ENCODE data around the gene ZDHHC4. TPM values are rescaled to one million over a fixed set of nuclear protein-coding genes. Genes with fewer than 3 reads are reported as not detected.
A peak's percentile ranks its signal among the peaks of the same experiment; 100 is the strongest.

The ZDHHC4 gene
- total RNA-seq (29.9 and 31.3 TPM in 2 replicates), polyA plus RNA-seq (122 and 137 TPM in 2 replicates), polyA minus RNA-seq (130 and 145 TPM in 2 replicates), Bru-seq, nascent RNA (percentile 52 among the genes with signal in this experiment), BruChase-seq, experiment 1, labeled RNA remaining after a 6-hour chase (percentile 59 among the genes with signal in this experiment), BruChase-seq, experiment 2, labeled RNA remaining after a 2-hour chase (percentile 52 among the genes with signal in this experiment)
- 58.4 and 62.9 TPM in 2 replicates for polyA plus RNA-seq (2011; cell fraction: cytosol; rRNA removed)
- 33.3 and 36.1 TPM in 2 replicates for polyA plus RNA-seq (2011; cell fraction: nucleus; rRNA removed)
- 30.1 and 38.0 TPM in 2 replicates for polyA plus RNA-seq (2012)
- 43.5 TPM for polyA minus RNA-seq (2011; cell fraction: cytosol; rRNA and poly(A)+ RNA removed)
- polyA minus RNA-seq (2011; cell fraction: nucleus; rRNA and poly(A)+ RNA removed) = 21.5 and 22.5 TPM in 2 replicates
- long read RNA-seq, transcript ZDHHC4-202 (8 exons, 1,942 nt) = minor isoform, 6 of 87 reads
- long read RNA-seq, transcript ZDHHC4-205 (8 exons, 1,552 nt) = minor isoform, 22 of 87 reads
- long read RNA-seq, transcript ZDHHC4-201 (8 exons, 1,259 nt) = major isoform, 25 of 87 reads
- long read RNA-seq, transcript ZDHHC4-203 (9 exons, 1,461 nt) = minor isoform, 15 of 87 reads
- long read RNA-seq, partial matches to known transcripts = 5 of 87 reads
- long read RNA-seq, other reads (novel, unspliced or antisense) = 12 of 87 reads

- H2AFZ ChIP-seq (ENCODE audit: low read depth, low read length) = peak within 1 kb of the TSS; percentile 87
- no peaks in the 10 kb centered on the region for H3K4me1 ChIP-seq (ENCODE audit: control insufficient read depth, extremely low read depth, insufficient read depth, low read length)
- no peaks in the 10 kb centered on the region for H3K79me2 ChIP-seq (ENCODE audit: control insufficient read depth, insufficient read depth, low read length)
- POLR2A ChIA-PET = interaction anchor here (1.3 kb wide), 1 partner anchor 10 kb away, joined by 5 read pairs; no protein-coding TSS in a partner anchor
- peak within 1 kb of the TSS; percentile 65 for H3K4me2 ChIP-seq (ENCODE audit: insufficient read depth, low read length)
- intact Hi-C loops (cut with micrococcal nuclease) = loop anchor here (1.0 to 5.0 kb wide), 3 partner anchors 13 to 130 kb away; partner anchors contain the start of genes INTS15 and ZNF12
- BruUV-seq (replicated peaks) = TSS peak; percentile 48
- H4K20me1 ChIP-seq (replicated peaks; ENCODE audit: control insufficient read depth, extremely low read depth, insufficient read depth, low read length) = no peaks in the 10 kb centered on the region
- peak; percentile 83 for DNase-seq (ENCODE audit: low read depth, low spot score)
- CTCF ChIA-PET = interaction anchor here (0.8 to 3.2 kb wide), 3 partner anchors 11 to 18 kb away, joined by 3 to 18 read pairs (median 3); partner anchors contain the start of gene INTS15
- no peaks in the 10 kb centered on the region for H3K9me1 ChIP-seq (replicated peaks; ENCODE audit: control insufficient read depth, extremely low read depth, insufficient read depth, low read length)
- no peaks in the 10 kb centered on the region for H3K27me3 ChIP-seq (ENCODE audit: control insufficient read depth in 2 of 2, insufficient read depth in 2 of 2, low read length in 2 of 2)
- H3K9ac ChIP-seq (replicated peaks; ENCODE audit: extremely low read depth, insufficient read depth, low read length) = peak within 1 kb of the TSS; percentile 97
- H3K9me3 ChIP-seq (replicated peaks; ENCODE audit: control insufficient read depth, insufficient read depth, low read length) = no peaks in the 10 kb centered on the region
- TF ChIP-seq FOS (IDR thresholded peaks at IDR 0.05; ENCODE audit: borderline replicate concordance, insufficient read depth, low read length) (no peak), POLR2A (IDR thresholded peaks at IDR 0.05; ENCODE audit: low read depth, low read length) (peak; percentile 97), MYC (IDR thresholded peaks at IDR 0.05; ENCODE audit: low read depth, low read length) (no peak), CTCF (IDR thresholded peaks at IDR 0.05; ENCODE audit: extremely low read depth in 1 of 2, insufficient read depth in 1 of 2, low read depth in 1 of 2, low read length in 2 of 2) (no peak), POLR2AphosphoS5 (IDR thresholded peaks at IDR 0.05; ENCODE audit: insufficient read depth, low read depth, low read length) (peak; percentile 96), JUN (IDR thresholded peaks at IDR 0.05; ENCODE audit: borderline replicate concordance, insufficient read depth, insufficient read length, low read depth) (no peak), GATA2 (IDR thresholded peaks at IDR 0.05; ENCODE audit: insufficient read depth, insufficient read length, low read depth, low read length) (no peak), MAX (IDR thresholded peaks at IDR 0.05; ENCODE audit: insufficient read depth, insufficient read length) (peak; percentile 14), EZH2 (IDR thresholded peaks at IDR 0.05; ENCODE audit: borderline replicate concordance, low read depth, low read length, severe bottlenecking) (no peak)
- peak within 1 kb of the TSS; percentile 96 for H3K27ac ChIP-seq (ENCODE audit: insufficient read depth, low read depth, low read length)
- peaks cover 1 to 3% of the 10 kb centered on the region in 2 experiments for H3K36me3 ChIP-seq (ENCODE audit: control insufficient read depth in 2 of 2, extremely low read depth in 1 of 2, insufficient read depth in 2 of 2, low read length in 2 of 2)
- H3K4me3 ChIP-seq (replicated peaks in 1 of 3; ENCODE audit: insufficient read depth in 1 of 3, low read depth in 1 of 3, low read length in 3 of 3) = peak within 1 kb of the TSS; percentile 73 to 91 (median 87)
- dilution Hi-C loops (cut with MboI; ENCODE audit: extremely low pct_ligation_motif_present, low sequenced_read_pairs) = no loop called here
- peak; percentile 96 for FAIRE-seq
These were observed at the start of gene ZDHHC4 for GRCh38 chr7:6577369-6578113. Gene ZDHHC4, plus strand, starts transcription at chr7:6577454. Its CDS starts 3,108 bp downstream, at chr7:6580562.

Measured in endothelial cell of umbilical vein (primary cell).